ENCODE data around the gene MYZAP.

DNA sequence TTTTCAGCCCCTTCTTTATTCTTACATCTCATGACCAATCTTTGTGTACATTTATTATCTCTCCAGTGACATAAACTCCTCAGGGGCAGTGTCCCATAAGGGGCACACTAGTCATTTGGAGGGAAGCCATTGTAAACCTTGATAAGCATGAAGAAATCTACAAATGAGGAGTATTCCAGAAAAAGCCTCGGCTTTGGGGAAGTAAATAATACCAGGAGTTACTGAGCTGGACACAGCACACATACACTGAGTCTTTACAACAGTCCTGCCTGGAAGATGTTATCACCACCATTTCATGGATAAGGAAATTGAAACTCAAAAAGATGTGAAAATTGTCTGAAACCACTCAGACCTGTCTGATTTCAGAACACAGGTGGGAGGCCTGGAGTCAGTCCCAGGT lies 99.4 kb downstream of the MYZAP start:
- no peak for TF ChIP-seq NCOA6 (IDR thresholded peaks at IDR 0.05)
- no peak for TF ChIP-seq MECOM (CRISPR knock-in tag; IDR thresholded peaks at IDR 0.05)
- no peak for TF ChIP-seq ZEB2 (IDR thresholded peaks at IDR 0.05)
- no peak for TF ChIP-seq CTCF (IDR thresholded peaks at IDR 0.05 in 2 of 3, conservative IDR thresholded peaks at IDR 0.05 in 1 of 3; ENCODE audit: insufficient read depth in 2 of 3, low read depth in 1 of 3, low read length in 3 of 3)
- no peak for TF ChIP-seq EHMT2 (IDR thresholded peaks at IDR 0.05)
- TF ChIP-seq FOS (IDR thresholded peaks at IDR 0.05; ENCODE audit: extremely low read depth, insufficient read length): no peak
- no peak for TF ChIP-seq NCOA2 (IDR thresholded peaks at IDR 0.05; ENCODE audit: partially characterized antibody in 2 of 2)
- no peak for TF ChIP-seq POLR2A (conservative IDR thresholded peaks at IDR 0.05)
- TF ChIP-seq ZBTB40 (IDR thresholded peaks at IDR 0.05): no peak
- TF ChIP-seq ZBTB40 (CRISPR knock-in tag; IDR thresholded peaks at IDR 0.05): no peak
- no peak for TF ChIP-seq PML (IDR thresholded peaks at IDR 0.05; ENCODE audit: low read length)
- no peak for TF ChIP-seq TBP (optimal IDR thresholded peaks at IDR 0.05; ENCODE audit: low read depth, low read length)
- TF ChIP-seq, protein P1, sequence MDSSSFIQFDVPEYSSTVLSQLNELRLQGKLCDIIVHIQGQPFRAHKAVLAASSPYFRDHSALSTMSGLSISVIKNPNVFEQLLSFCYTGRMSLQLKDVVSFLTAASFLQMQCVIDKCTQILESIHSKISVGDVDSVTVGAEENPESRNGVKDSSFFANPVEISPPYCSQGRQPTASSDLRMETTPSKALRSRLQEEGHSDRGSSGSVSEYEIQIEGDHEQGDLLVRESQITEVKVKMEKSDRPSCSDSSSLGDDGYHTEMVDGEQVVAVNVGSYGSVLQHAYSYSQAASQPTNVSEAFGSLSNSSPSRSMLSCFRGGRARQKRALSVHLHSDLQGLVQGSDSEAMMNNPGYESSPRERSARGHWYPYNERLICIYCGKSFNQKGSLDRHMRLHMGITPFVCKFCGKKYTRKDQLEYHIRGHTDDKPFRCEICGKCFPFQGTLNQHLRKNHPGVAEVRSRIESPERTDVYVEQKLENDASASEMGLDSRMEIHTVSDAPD (CRISPR knock-in tag; IDR thresholded peaks at IDR 0.05): no peak
- TF ChIP-seq NBN (IDR thresholded peaks at IDR 0.05; ENCODE audit: low read depth): no peak
